Esophagus muscularis mucosa (tissue), 4 donors: ENCODE results near the gene TJAP1. TPM values are rescaled to one million over a fixed set of nuclear protein-coding genes. Genes with fewer than 3 reads are reported as not detected.
"Not testable (repeated sequence)": the region's sequence is repeated elsewhere in the genome, so short reads cannot be mapped to it uniquely, and the experiment has no call there.

Source experiments
- DNase-seq: peaks from one replicate; pipeline ENCODE4 v3.0.0-alpha.2; 2017; ENCODE audit errors: extremely low spot score
- H3K27ac ChIP-seq, 4 donors: fragments of 200-600 bp; sonication (generic); replicated peaks in 1 of 4; 1 replicate in 3 of 4; 2 replicates in 1 of 4; pipeline ENCODE4 v1.5.1; 2016 to 2019; ENCODE audit warnings: mild to moderate bottlenecking in 1 of 4
- H3K27me3 ChIP-seq, 4 donors: fragments of 200-600 bp; sonication (generic); one replicate each; pipeline versions ENCODE4 v1.5.1 to v1.6.0; 2016 to 2019
- H3K36me3 ChIP-seq, 4 donors: fragments of 200-600 bp; sonication (generic); one replicate each; pipeline ENCODE4 v1.5.1; 2016 to 2019
- H3K4me1 ChIP-seq, 4 donors: fragments of 200-600 bp; sonication (generic); one replicate each; pipeline ENCODE4 v1.5.1; 2016 to 2019
- H3K4me3 ChIP-seq, 4 donors: fragments of 200-600 bp; sonication (generic); 1 replicate in 2 of 4; 2 replicates in 2 of 4; pipeline ENCODE4 v1.5.1; 2016 to 2019; ENCODE audit warnings: mild to moderate bottlenecking in 4 of 4, moderate library complexity in 1 of 4
- H3K9me3 ChIP-seq, 4 donors: fragments of 200-600 bp; sonication (generic); 1 replicate in 3 of 4; 2 replicates in 1 of 4; pipeline ENCODE4 v1.5.1; 2016 to 2019
- CTCF ChIP-seq, 3 experiments: fragments of 200-600 bp in 2 of 3; fragments of 450-650 bp in 1 of 3; sonication (generic) in 2 of 3; IDR thresholded peaks; one replicate each; pipeline ENCODE4 v1.5.1; 2017 to 2019; ENCODE audit warnings: antibody characterized with exemption in 3 of 3, mild to moderate bottlenecking in 2 of 3, moderate library complexity in 1 of 3
- EP300 ChIP-seq: sonication (generic); formaldehyde crosslinking; IDR thresholded peaks from one replicate; pipeline ENCODE4 v1.6.1; 2017; ENCODE audit warnings: antibody characterized with exemption
- POLR2A ChIP-seq: fragments of 450-650 bp; IDR thresholded peaks from one replicate; pipeline ENCODE4 v1.6.1; 2017; ENCODE audit warnings: antibody characterized with exemption, moderate library complexity, mild to moderate bottlenecking, low read depth
- POLR2AphosphoS5 ChIP-seq, 2 donors: sonication (generic); formaldehyde crosslinking; IDR thresholded peaks; one replicate each; pipeline ENCODE4 v1.6.1; 2017; ENCODE audit warnings: antibody characterized with exemption in 2 of 2
- WGBS: methylation state at CpG from one replicate; pipeline ENCODE4 v1.1.5; 2018; 5-methylcytosine and 5-hydroxymethylcytosine counted together
- intact Hi-C: fragments of 100-400 bp; cut with DNase I; formaldehyde crosslinking; loops from one replicate; pipeline ENCODE4 v1.15.1; 2023
- total RNA-seq, 4 donors: library from RNA; depleted of rRNA; stranded (reverse); fragments of >200 nt; gene quantifications; one replicate each; pipeline versions ENCODE4 v1.1.0 to v1.2.1, GENCODE V29; 2016

The TJAP1 gene
- total RNA-seq, 4 donors from 2014 or later: 19.9 to 34.4 (median 26.4) TPM

- H3K36me3 ChIP-seq: peaks cover 51 to 87% (median 85%) of the 10 kb centered on the region in 4 donors
- intact Hi-C loops: no loop called here
- WGBS: 89% methylated on average over 8 of the region's 8 CpGs
Measured at GRCh38 chr6:43522547-43523261, 45.3 kb downstream of the TJAP1 start.

GRCh38 chr6:43523284-43523683 lies 45.9 kb downstream of the TJAP1 start:
- H3K4me1 ChIP-seq: peaks cover 6 to 13% (median 7%) of the 10 kb centered on the region in 4 donors
- intact Hi-C loops: no loop called here

More at GRCh38 chr6:43522547-43523261, 45.3 kb downstream of the TJAP1 start:
- H3K4me1 ChIP-seq: peaks cover 12 to 18% (median 13%) of the 10 kb centered on the region in 4 donors
- H3K4me3 ChIP-seq: no peak overlapping the region
- no peak for DNase-seq
- H3K27ac ChIP-seq: no peak overlapping the region
- no peaks in the 10 kb centered on the region for H3K27me3 ChIP-seq
- no peaks in the 10 kb centered on the region for H3K9me3 ChIP-seq
- no peak for TF ChIP-seq CTCF (IDR thresholded peaks at IDR 0.05)

GRCh38 chr6:43524483-43524961 lies 47.2 kb downstream of the TJAP1 start:
- H3K27ac ChIP-seq: no peak overlapping the region
- peaks cover 0 to 6% (median 0%) of the 10 kb centered on the region in 4 donors for H3K4me1 ChIP-seq
- peaks cover 63 to 100% (median 98%) of the 10 kb centered on the region in 4 donors for H3K36me3 ChIP-seq
- no peaks in the 10 kb centered on the region for H3K9me3 ChIP-seq
- DNase-seq: no peak
- no peak overlapping the region for H3K4me3 ChIP-seq
- no peak for TF ChIP-seq EP300
- TF ChIP-seq POLR2AphosphoS5 (IDR thresholded peaks at IDR 0.05): no peak
- no peak for TF ChIP-seq POLR2A
- TF ChIP-seq CTCF (IDR thresholded peaks at IDR 0.05): no peak
- no peaks in the 10 kb centered on the region for H3K27me3 ChIP-seq
- 80% methylated on average over 7 of the region's 10 CpGs for WGBS
- intact Hi-C loops: no loop called here

More at GRCh38 chr6:43523284-43523683, 45.9 kb downstream of the TJAP1 start:
- TF ChIP-seq POLR2AphosphoS5 (IDR thresholded peaks at IDR 0.05): no peak
- Histone ChIP-seq H3K36me3 (peaks cover 57 to 93% (median 91%) of the 10 kb centered on the region in 4 donors), H3K9me3 (no peaks in the 10 kb centered on the region), H3K4me3 (no peak overlapping the region), H3K27ac (no peak overlapping the region), H3K27me3 (no peaks in the 10 kb centered on the region)
- 84% methylated on average over 3 of the region's 3 CpGs for WGBS
- DNase-seq: no peak

GRCh38 chr6:43532201-43532600 lies 54.8 kb downstream of the TJAP1 start:
- Histone ChIP-seq H3K27ac (no peak overlapping the region), H3K4me1 (no peaks in the 10 kb centered on the region), H3K36me3 (peaks cover 34 to 95% (median 77%) of the 10 kb centered on the region in 4 donors), H3K4me3 (no peak overlapping the region), H3K27me3 (no peaks in the 10 kb centered on the region), H3K9me3 (no peaks in the 10 kb centered on the region)
- no peak for DNase-seq
- TF ChIP-seq POLR2A: no peak
- TF ChIP-seq CTCF (IDR thresholded peaks at IDR 0.05): no peak
- TF ChIP-seq POLR2AphosphoS5 (IDR thresholded peaks at IDR 0.05): no peak
- TF ChIP-seq EP300: no peak
- intact Hi-C loops: no loop called here
- 85% methylated on average over 1 of the region's 1 CpG for WGBS

GRCh38 chr6:43538986-43539385 lies 61.6 kb downstream of the TJAP1 start:
- intact Hi-C loops, H3K4me1 ChIP-seq, H3K4me3 ChIP-seq, H3K9me3 ChIP-seq, H3K27me3 ChIP-seq, DNase-seq, H3K27ac ChIP-seq: not testable (repeated sequence)
- WGBS: 96% methylated on average over 4 of the region's 17 CpGs
- H3K36me3 ChIP-seq: peaks cover 0 to 94% (median 74%) of the 10 kb centered on the region in 4 donors

- H3K4me3 ChIP-seq, H3K9me3 ChIP-seq, H3K4me1 ChIP-seq, H3K27me3 ChIP-seq, intact Hi-C loops, DNase-seq, H3K27ac ChIP-seq: not testable (repeated sequence)
- peaks cover 3 to 94% (median 75%) of the 10 kb centered on the region in 4 donors for H3K36me3 ChIP-seq
- 97% methylated on average over 20 of the region's 20 CpGs for WGBS
Measured at GRCh38 chr6:43539409-43539808, 62.0 kb downstream of the TJAP1 start.
